HCT116 (cell line): ENCODE measurements around the gene MRPS27. TPM values are rescaled to one million over a fixed set of nuclear protein-coding genes. Genes with fewer than 3 reads are reported as not detected.
"Not testable (repeated sequence)": the region's sequence is repeated elsewhere in the genome, so short reads cannot be mapped to it uniquely, and the experiment has no call there.

Experiments
- ATAC-seq: fragments of 200-7000 bp; cut with Tn5 transposase; 2 replicates; pipeline ENCODE4 v1.9.1; 2020; ENCODE audit warnings: mild to moderate bottlenecking, moderate library complexity
- BruUV-seq: library from RNA; stranded (reverse); fragments of 400-500 nt; replicated peaks from 2 replicates; lab custom pipeline; 2021; lab: Mats Ljungman, UMichigan
- CTCF ChIA-PET: fragments of 300-600 bp; sonication (Branson Sonifier 250); formaldehyde crosslinking; loops from one replicate; lab custom pipeline; 2021; ENCODE audit warnings: antibody characterized with exemption; lab: Charles Lee
- POLR2A ChIA-PET: fragments of 300-600, 350-600 bp; sonication (Branson Sonifier 250); formaldehyde crosslinking; loops from one replicate; lab custom pipeline; 2021; ENCODE audit warnings: antibody characterized with exemption; lab: Charles Lee
- RAD21 ChIA-PET, 2 experiments: fragments of 300-600 bp; sonication (Branson Sonifier 250); formaldehyde crosslinking; loops; one replicate each; lab custom pipeline; 2023; ENCODE audit warnings: low total read pairs in 2 of 2; ENCODE audit not compliant: uncharacterized antibody in 2 of 2, unreplicated experiment in 2 of 2, low non-redundant PET in 1 of 2; lab: Charles Lee
- DNase-seq: peaks from one replicate; pipeline ENCODE4 v3.0.0-alpha.2; 2010; ENCODE audit warnings: low read depth, low spot score
- H2AFZ ChIP-seq: fragments of 200-600 bp; shearing (Covaris generic), sonication (generic); 2 replicates; pipeline ENCODE4 v1.6.1; 2017; ENCODE audit warnings: low read depth, mixed run types, mixed read lengths, antibody characterized with exemption, low read length; ENCODE audit not compliant: poor library complexity, severe bottlenecking
- H3K27ac ChIP-seq: 2 replicates; pipeline ENCODE4 v1.5.1; 2012; ENCODE audit warnings: low read depth, low read length
- H3K27me3 ChIP-seq: fragments of 200-600 bp; sonication (generic); 2 replicates; pipeline ENCODE4 v1.6.1; 2016; ENCODE audit warnings: mixed run types, low read length, mixed read lengths; ENCODE audit not compliant: insufficient read depth
- H3K36me3 ChIP-seq, 2 experiments: fragments of 200-500 bp in 1 of 2; fragments of 200-600 bp in 1 of 2; sonication (Bioruptor generic) in 1 of 2; sonication (generic) in 1 of 2; 2 replicates each; pipeline versions ENCODE4 v1.5.1 to v1.6.1; 2014 to 2016; ENCODE audit warnings: low read length in 2 of 2, inconsistent platforms in 1 of 2, mixed read lengths in 1 of 2, mixed run types in 1 of 2; ENCODE audit not compliant: insufficient read depth in 2 of 2, control insufficient read depth in 1 of 2
- H3K4me1 ChIP-seq, 2 experiments: fragments of 200-600 bp in 1 of 2; sonication (generic) in 1 of 2; 2 replicates each; pipeline versions ENCODE4 v1.5.1 to v1.6.1; 2012 to 2017; ENCODE audit warnings: low read length in 2 of 2, inconsistent platforms in 1 of 2, mild to moderate bottlenecking in 1 of 2, mixed read lengths in 1 of 2, mixed run types in 1 of 2, moderate library complexity in 1 of 2; ENCODE audit not compliant: insufficient read depth in 2 of 2, control insufficient read depth in 1 of 2
- H3K4me2 ChIP-seq: fragments of 200-600 bp; sonication (generic); 2 replicates; pipeline ENCODE4 v1.6.1; 2017; ENCODE audit warnings: mixed run types, low read length, mixed read lengths
- H3K4me3 ChIP-seq, 2 experiments: fragments of 200-600 bp in 1 of 2; sonication (generic) in 1 of 2; replicated peaks in 1 of 2; 2 replicates each; pipeline ENCODE4 v1.5.1; 2011 to 2016; ENCODE audit warnings: low read length in 2 of 2, control low read depth in 1 of 2, low read depth in 1 of 2, mild to moderate bottlenecking in 1 of 2, mixed read lengths in 1 of 2, mixed run types in 1 of 2
- H3K79me2 ChIP-seq: fragments of 200-600 bp; sonication (generic); 2 replicates; pipeline ENCODE4 v1.6.1; 2017; ENCODE audit warnings: mild to moderate bottlenecking, mixed run types, low read length, moderate library complexity, mixed read lengths; ENCODE audit not compliant: insufficient read depth
- H3K9ac ChIP-seq: fragments of 200-600 bp; sonication (generic); 2 replicates; pipeline ENCODE4 v1.6.1; 2016; ENCODE audit warnings: low read length, mixed read lengths
- H3K9me2 ChIP-seq: fragments of 200-600 bp; sonication (generic), shearing (Covaris generic); 2 replicates; pipeline ENCODE4 v1.6.1; 2017; ENCODE audit warnings: mixed run types, mild to moderate bottlenecking, moderate library complexity; ENCODE audit not compliant: insufficient read depth
- H3K9me3 ChIP-seq, 2 experiments: fragments of 200-500 bp in 1 of 2; fragments of 200-600 bp in 1 of 2; sonication (Bioruptor generic) in 1 of 2; sonication (generic) in 1 of 2; 2 replicates each; pipeline ENCODE4 v1.6.1; 2014 to 2017; ENCODE audit warnings: low read length in 2 of 2, mixed read lengths in 2 of 2, inconsistent platforms in 1 of 2, low read depth in 1 of 2, mild to moderate bottlenecking in 1 of 2, mixed run types in 1 of 2, moderate library complexity in 1 of 2; ENCODE audit not compliant: control insufficient read depth in 1 of 2, insufficient read depth in 1 of 2
- H4K20me1 ChIP-seq: fragments of 200-600 bp; sonication (generic), shearing (Covaris generic); 2 replicates; pipeline ENCODE4 v1.6.1; 2017; ENCODE audit warnings: mixed run types, mild to moderate bottlenecking, moderate library complexity; ENCODE audit not compliant: insufficient read depth
- CEBPB ChIP-seq: IDR thresholded peaks from 2 replicates; pipeline ENCODE4 v1.6.1; 2012; ENCODE audit warnings: low read depth
- FOSL1 ChIP-seq: IDR thresholded peaks from 2 replicates; pipeline ENCODE4 v1.6.1; 2012; ENCODE audit warnings: low read depth
- JUND ChIP-seq: IDR thresholded peaks from 2 replicates; pipeline ENCODE4 v1.6.1; 2012
- ZNF274 ChIP-seq: fragments of 200-500 bp; sonication (Bioruptor generic); IDR thresholded peaks from 2 replicates; pipeline ENCODE4 v1.6.1; 2014; ENCODE audit warnings: mild to moderate bottlenecking, low read depth, low read length, inconsistent platforms
- intact Hi-C: fragments of 100-400 bp; cut with micrococcal nuclease; formaldehyde crosslinking; loops from 2 replicates; pipeline ENCODE4 v1.10.0; 2022
- total RNA-seq: library from RNA; stranded (reverse); gene quantifications from one replicate; pipeline ENCODE4 v1.2.1, GENCODE V29; 2021; ENCODE audit not compliant: unreplicated experiment
- TF ChIP-seq, protein P1 (sequence below), 3 experiments: fragments of 200-600 bp in 1 of 3; sonication (generic) in 1 of 3; IDR thresholded peaks in 2 of 3; conservative IDR thresholded peaks in 1 of 3; 2 replicates each; pipeline ENCODE4 v1.5.1; 2012 to 2017; ENCODE audit warnings: low read depth in 2 of 3, low read length in 2 of 3, antibody characterized with exemption in 1 of 3, borderline replicate concordance in 1 of 3, control low read depth in 1 of 3, mild to moderate bottlenecking in 1 of 3, mixed read lengths in 1 of 3, mixed run types in 1 of 3, moderate library complexity in 1 of 3; ENCODE audit not compliant: insufficient read depth in 1 of 3

The MRPS27 gene
- total RNA-seq, 1 experiment from 2014 or later = 113 TPM

DNA sequence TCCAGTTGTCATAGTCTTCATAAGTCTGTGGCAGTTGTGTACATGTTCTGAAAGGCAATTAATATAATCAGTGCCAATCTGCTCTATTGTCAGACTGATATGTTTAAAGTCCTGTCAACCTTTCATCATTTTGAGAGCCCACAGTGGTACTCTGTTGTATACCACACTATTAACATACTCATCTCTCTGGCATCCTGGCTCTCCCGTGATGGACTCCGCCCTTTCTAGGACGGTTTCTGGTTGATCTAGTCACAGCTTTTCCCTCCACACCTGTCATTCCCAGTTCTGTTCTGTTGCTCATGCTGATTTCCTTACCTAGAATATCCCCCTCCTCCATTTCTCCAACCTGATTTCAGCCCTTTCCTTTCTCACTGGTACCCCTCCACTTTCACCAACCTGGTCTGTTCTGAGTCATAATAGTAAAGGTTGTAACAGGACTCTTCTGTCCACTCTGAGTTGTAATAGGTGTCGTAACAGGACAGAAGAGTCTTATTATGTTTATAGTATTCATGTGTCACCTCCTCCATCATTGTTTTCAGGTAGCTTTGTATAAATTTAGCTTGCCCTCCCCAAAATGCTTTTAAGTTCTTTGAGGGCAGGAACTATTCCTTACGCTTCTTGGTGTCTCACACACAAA lies 4.3 kb upstream of the MRPS27 start:
- H3K9ac ChIP-seq = no peak overlapping the region
- RAD21 ChIA-PET = no interaction called here
- peak; percentile 44 for ATAC-seq
- no peak overlapping the region for H3K27ac ChIP-seq
- peaks cover 7 to 18% of the 10 kb centered on the region in 2 experiments for H3K36me3 ChIP-seq
- peaks cover 34% of the 10 kb centered on the region for H3K79me2 ChIP-seq
- TF ChIP-seq JUND (peak; percentile 14; the same call in 1 of the 2 replicates), CEBPB (peak; percentile 35; the same call in 1 of the 2 replicates), ZNF274 (no peak), FOSL1 (peak; percentile 33)
- TF ChIP-seq, protein P1, sequence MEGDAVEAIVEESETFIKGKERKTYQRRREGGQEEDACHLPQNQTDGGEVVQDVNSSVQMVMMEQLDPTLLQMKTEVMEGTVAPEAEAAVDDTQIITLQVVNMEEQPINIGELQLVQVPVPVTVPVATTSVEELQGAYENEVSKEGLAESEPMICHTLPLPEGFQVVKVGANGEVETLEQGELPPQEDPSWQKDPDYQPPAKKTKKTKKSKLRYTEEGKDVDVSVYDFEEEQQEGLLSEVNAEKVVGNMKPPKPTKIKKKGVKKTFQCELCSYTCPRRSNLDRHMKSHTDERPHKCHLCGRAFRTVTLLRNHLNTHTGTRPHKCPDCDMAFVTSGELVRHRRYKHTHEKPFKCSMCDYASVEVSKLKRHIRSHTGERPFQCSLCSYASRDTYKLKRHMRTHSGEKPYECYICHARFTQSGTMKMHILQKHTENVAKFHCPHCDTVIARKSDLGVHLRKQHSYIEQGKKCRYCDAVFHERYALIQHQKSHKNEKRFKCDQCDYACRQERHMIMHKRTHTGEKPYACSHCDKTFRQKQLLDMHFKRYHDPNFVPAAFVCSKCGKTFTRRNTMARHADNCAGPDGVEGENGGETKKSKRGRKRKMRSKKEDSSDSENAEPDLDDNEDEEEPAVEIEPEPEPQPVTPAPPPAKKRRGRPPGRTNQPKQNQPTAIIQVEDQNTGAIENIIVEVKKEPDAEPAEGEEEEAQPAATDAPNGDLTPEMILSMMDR (IDR thresholded peaks at IDR 0.05 in 2 of 3, conservative IDR thresholded peaks at IDR 0.05 in 1 of 3; ENCODE audit: borderline replicate concordance in 1 of 3, insufficient read depth in 1 of 3, low read depth in 2 of 3, low read length in 2 of 3) = no peak
- TF ChIP-seq, all 23 proteins: peak for 3
- ChIA-PET CTCF (no interaction called here), POLR2A (no interaction called here)
- Histone ChIP-seq H3K4me3 (no peak overlapping the region), H3K4me1 (peaks cover 16 to 23% of the 10 kb centered on the region in 2 experiments), H3K9me2 (no peaks in the 10 kb centered on the region), H4K20me1 (no peaks in the 10 kb centered on the region), H3K27me3 (no peaks in the 10 kb centered on the region), H3K4me2 (peak overlapping the region; percentile 57), H3K9me3 (no peaks in the 10 kb centered on the region), H2AFZ (no peak overlapping the region)
- intact Hi-C loops = loop anchor here (5.0 kb wide), 1 partner anchor 542 kb away; no protein-coding TSS in a partner anchor
- BruUV-seq = no TSS peak
- no peak for DNase-seq

DNA sequence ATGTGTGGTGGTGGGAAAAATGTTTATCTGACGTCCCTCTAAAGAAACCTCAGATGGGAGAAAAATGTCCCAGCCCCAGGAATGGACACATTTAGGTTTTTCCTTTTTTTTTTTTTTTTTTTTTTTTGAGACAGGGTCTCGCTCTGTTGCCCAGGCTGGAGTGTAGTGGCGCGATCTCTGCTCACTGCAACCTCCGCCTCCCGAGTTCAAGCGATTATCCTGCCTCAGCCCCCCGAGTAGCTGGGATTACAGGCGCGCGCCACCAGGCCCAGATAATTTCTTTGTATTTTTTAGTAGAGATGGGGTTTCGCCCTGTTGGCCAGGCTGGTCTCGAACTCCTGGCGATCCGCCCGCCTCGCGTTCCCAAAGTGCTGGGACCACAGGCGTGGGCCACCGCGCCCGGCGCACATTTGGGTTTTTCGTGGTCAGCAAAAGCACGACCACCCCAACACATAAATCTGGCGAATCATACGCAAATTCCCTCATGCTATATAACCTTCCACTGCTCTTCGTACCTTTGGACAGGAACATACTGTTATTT lies 535 bp downstream of the MRPS27 start:
- H3K9me2 ChIP-seq, H3K27me3 ChIP-seq, DNase-seq, intact Hi-C loops, H2AFZ ChIP-seq, H3K9me3 ChIP-seq, RAD21 ChIA-PET, H3K36me3 ChIP-seq, H4K20me1 ChIP-seq: not testable (repeated sequence)
- TSS peak; percentile 72 for BruUV-seq
- ChIA-PET POLR2A (interaction anchor here (0.7 to 1.5 kb wide), 6 partner anchors 9 to 448 kb away, joined by 4 to 9 read pairs (median 6); no protein-coding TSS in a partner anchor), CTCF (interaction anchor here (0.9 to 1.2 kb wide), 3 partner anchors 11 to 20 kb away, joined by 3 to 9 read pairs (median 3); no protein-coding TSS in a partner anchor)
- H3K27ac ChIP-seq = peak overlapping the region; percentile 67
- peak; percentile 12 for ATAC-seq
- H3K79me2 ChIP-seq = peaks cover 78% of the 10 kb centered on the region
- H3K9ac ChIP-seq = peak overlapping the region; percentile 89
- H3K4me1 ChIP-seq = peaks cover 18 to 31% of the 10 kb centered on the region in 2 experiments
- H3K4me3 ChIP-seq = peak overlapping the region; percentile 86 to 90
- H3K4me2 ChIP-seq = peak overlapping the region; percentile 94
